SK-N-SH (cell line): ENCODE measurements around the gene LEPR. TPM values are rescaled to one million over a fixed set of nuclear protein-coding genes. Genes with fewer than 3 reads are reported as not detected.

ENCODE experiments used
- CTCF ChIA-PET: fragments of 300-600, 350-600 bp; formaldehyde crosslinking; extraction: SDS; loops from one replicate; lab custom pipeline; 2021; lab: Yijun Ruan, JAX
- POLR2A ChIA-PET: fragments of 350-600 bp; sonication (Branson Sonifier 250); formaldehyde crosslinking; extraction: SDS; loops from one replicate; lab custom pipeline; 2020; ENCODE audit warnings: antibody characterized with exemption, inconsistent platforms; lab: Yijun Ruan, JAX
- DNase-seq: peaks from one replicate; pipeline ENCODE4 v3.0.0; 2012
- H2AFZ ChIP-seq: fragments of 200-600 bp; sonication (generic); 2 replicates; pipeline ENCODE4 v1.8.1; 2016; ENCODE audit warnings: antibody characterized with exemption, mild to moderate bottlenecking, low read depth
- H3F3A ChIP-seq: fragments of 200-600 bp; sonication (generic); replicated peaks from 2 replicates; pipeline ENCODE3; 2016; ENCODE audit warnings: antibody characterized with exemption, mild to moderate bottlenecking; ENCODE audit not compliant: insufficient read depth
- H3K27ac ChIP-seq, 2 experiments: fragments of 200-500 bp in 1 of 2; fragments of 200-600 bp in 1 of 2; sonication (Bioruptor generic) in 1 of 2; sonication (generic), shearing (Covaris generic) in 1 of 2; 2 replicates each; pipeline versions ENCODE4 v1.5.1 to v1.6.1; 2014 to 2016; ENCODE audit warnings: low read depth in 2 of 2, inconsistent platforms in 1 of 2, low read length in 1 of 2, mild to moderate bottlenecking in 1 of 2, mixed read lengths in 1 of 2
- H3K27me3 ChIP-seq: fragments of 200-600 bp; sonication (generic), shearing (Covaris generic); 2 replicates; pipeline ENCODE4 v1.6.1; 2016; ENCODE audit warnings: mixed run types; ENCODE audit not compliant: insufficient read depth
- H3K36me3 ChIP-seq, 2 experiments: fragments of 200-500 bp in 1 of 2; fragments of 200-600 bp in 1 of 2; sonication (Bioruptor generic) in 1 of 2; sonication (generic) in 1 of 2; replicated peaks in 1 of 2; 2 replicates each; pipeline versions ENCODE3 to v1.5.1; 2014 to 2016; ENCODE audit warnings: low read length in 1 of 2, mild to moderate bottlenecking in 1 of 2; ENCODE audit not compliant: insufficient read depth in 2 of 2, control insufficient read depth in 1 of 2
- H3K4me1 ChIP-seq, 2 experiments: fragments of 200-500 bp in 1 of 2; fragments of 200-600 bp in 1 of 2; sonication (Bioruptor generic) in 1 of 2; sonication (generic), shearing (Covaris generic) in 1 of 2; 2 replicates each; pipeline versions ENCODE4 v1.5.1 to v1.6.1; 2014 to 2016; ENCODE audit warnings: low read depth in 1 of 2, low read length in 1 of 2, mixed run types in 1 of 2; ENCODE audit not compliant: insufficient read depth in 2 of 2, control insufficient read depth in 1 of 2
- H3K4me2 ChIP-seq: fragments of 200-600 bp; sonication (generic), shearing (Covaris generic); 2 replicates; pipeline ENCODE4 v1.6.1; 2017; ENCODE audit warnings: mixed run types
- H3K4me3 ChIP-seq, 2 experiments: fragments of 200-500 bp in 1 of 2; fragments of 200-600 bp in 1 of 2; sonication (Bioruptor generic) in 1 of 2; sonication (generic), shearing (Covaris generic) in 1 of 2; 2 replicates each; pipeline versions ENCODE4 v1.5.1 to v1.8.1; 2014 to 2016; ENCODE audit warnings: low read depth in 2 of 2, inconsistent platforms in 1 of 2, low read length in 1 of 2, mild to moderate bottlenecking in 1 of 2, mixed read lengths in 1 of 2, moderate library complexity in 1 of 2
- H3K79me2 ChIP-seq: fragments of 200-600 bp; sonication (generic); 2 replicates; pipeline ENCODE4 v1.8.1; 2017; ENCODE audit warnings: mild to moderate bottlenecking; ENCODE audit not compliant: insufficient read depth
- H3K9ac ChIP-seq: fragments of 200-600 bp; sonication (generic); 2 replicates; pipeline ENCODE4 v1.6.1; 2017; ENCODE audit warnings: mixed run types
- H3K9me2 ChIP-seq: fragments of 200-600 bp; sonication (generic); 2 replicates; pipeline ENCODE4 v1.6.1; 2017; ENCODE audit warnings: mixed run types
- H3K9me3 ChIP-seq: fragments of 200-600 bp; sonication (generic); 2 replicates; pipeline ENCODE4 v1.6.1; 2017; ENCODE audit warnings: mixed run types, mild to moderate bottlenecking, moderate library complexity
- H4K20me1 ChIP-seq: fragments of 200-600 bp; sonication (generic); 2 replicates; pipeline ENCODE4 v1.6.1; 2017; ENCODE audit warnings: mild to moderate bottlenecking, mixed run types; ENCODE audit not compliant: insufficient read depth
- CHD2 ChIP-seq: fragments of 150-350 bp; IDR thresholded peaks from 2 replicates; pipeline ENCODE4 v1.6.1; 2018; ENCODE audit warnings: low read length; ENCODE audit not compliant: partially characterized antibody
- ELF1 ChIP-seq: IDR thresholded peaks from 2 replicates; pipeline ENCODE4 v1.4.0; 2012
- EZH2phosphoT487 ChIP-seq: fragments of 200-600 bp; sonication (generic); IDR thresholded peaks from 2 replicates; pipeline ENCODE4 v1.6.1; 2017; ENCODE audit warnings: low read depth, mixed run types, mild to moderate bottlenecking, antibody characterized with exemption, moderate library complexity, borderline replicate concordance
- FOSL2 ChIP-seq: IDR thresholded peaks from 2 replicates; pipeline ENCODE4 v1.4.0; 2012; ENCODE audit warnings: low read depth, mild to moderate bottlenecking, moderate library complexity, borderline replicate concordance
- FOXM1 ChIP-seq: IDR thresholded peaks from 2 replicates; pipeline ENCODE4 v1.4.0; 2012; ENCODE audit warnings: low read depth, mild to moderate bottlenecking
- GATA2 ChIP-seq: sonication (generic); formaldehyde crosslinking; IDR thresholded peaks from 2 replicates; pipeline ENCODE4 v1.5.0; 2020; ENCODE audit warnings: mild to moderate bottlenecking, missing genetic modification reagents
- JUND ChIP-seq: IDR thresholded peaks from 2 replicates; pipeline ENCODE4 v1.4.0; 2012
- MEF2A ChIP-seq: IDR thresholded peaks from 2 replicates; pipeline ENCODE4 v1.4.0; 2012; ENCODE audit warnings: low read depth, borderline replicate concordance
- MXI1 ChIP-seq: IDR thresholded peaks from 2 replicates; pipeline ENCODE4 v1.6.1; 2012; ENCODE audit warnings: mild to moderate bottlenecking, low read depth, low read length, improper control_type of control experiment
- NRF1 ChIP-seq: IDR thresholded peaks from 2 replicates; pipeline ENCODE4 v1.6.1; 2012; ENCODE audit warnings: low read depth, mild to moderate bottlenecking, low read length
- RAD21 ChIP-seq: IDR thresholded peaks from 2 replicates; pipeline ENCODE4 v1.6.1; 2012; ENCODE audit warnings: mild to moderate bottlenecking, low read length
- RFX5 ChIP-seq: IDR thresholded peaks from 2 replicates; pipeline ENCODE4 v1.6.1; 2012; ENCODE audit warnings: mild to moderate bottlenecking, improper control_type of control experiment, low read length
- SIN3A ChIP-seq: IDR thresholded peaks from 2 replicates; pipeline ENCODE4 v1.6.1; 2012; ENCODE audit warnings: low read depth, mild to moderate bottlenecking, low read length, moderate library complexity, borderline replicate concordance
- TAF1 ChIP-seq: IDR thresholded peaks from 2 replicates; pipeline ENCODE4 v1.6.1; 2012; ENCODE audit warnings: low read depth, mild to moderate bottlenecking, low read length, moderate library complexity, borderline replicate concordance
- WGBS: methylation state at CpG from one replicate; pipeline ENCODE4 v1.1.6; 2017; ENCODE audit warnings: low lambda C conversion rate; 5-methylcytosine and 5-hydroxymethylcytosine counted together
- polyA plus RNA-seq, 3 experiments: library from polyadenylated mRNA; depleted of rRNA; stranded (reverse); fragments of >200 nt; gene quantifications; 2 replicates each; pipeline ENCODE4 v1.2.3, GENCODE V29; 2012
- TF ChIP-seq, protein P1 (sequence below): IDR thresholded peaks from 2 replicates; pipeline ENCODE4 v1.4.0; 2012; ENCODE audit warnings: low read depth
- TF ChIP-seq, protein P2 (sequence below): fragments of 150-350 bp; IDR thresholded peaks from 2 replicates; pipeline ENCODE4 v1.6.1; 2016; ENCODE audit warnings: mild to moderate bottlenecking, low read depth, low read length
- TF ChIP-seq, protein P3 (sequence below): fragments of 200-600 bp; sonication (generic); IDR thresholded peaks from 2 replicates; pipeline ENCODE4 v1.6.1; 2017; ENCODE audit warnings: antibody characterized with exemption, mild to moderate bottlenecking, moderate library complexity

LEPR gene
- polyA plus RNA-seq, 1 of the 3 experiments (the other 2 are of a cell fraction), result 2.3 TPM

DNA sequence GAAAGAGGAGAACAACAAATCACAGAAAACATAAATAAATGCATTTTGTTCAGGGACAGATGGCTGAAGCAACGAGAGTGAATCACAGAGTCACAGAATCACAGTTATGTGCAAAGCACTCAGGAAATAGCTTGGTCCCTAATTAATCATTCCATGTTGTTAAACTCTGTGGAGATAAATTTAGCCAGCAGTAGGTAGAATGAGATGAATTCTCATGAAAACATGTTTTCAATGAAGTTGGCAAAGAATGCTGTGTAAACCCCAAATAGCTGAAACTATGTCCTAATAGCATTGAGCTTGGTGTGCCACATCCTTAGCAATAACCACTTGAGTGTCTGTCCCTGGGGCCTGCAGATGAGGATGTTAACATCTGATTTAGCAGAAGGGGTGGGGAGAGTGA lies 20.4 kb downstream of the LEPR start:
- peaks cover 0 to 3% of the 10 kb centered on the region in 2 experiments for H3K36me3 ChIP-seq
- H3K4me2 ChIP-seq, result no peak overlapping the region
- TF ChIP-seq SIN3A (no peak), EZH2phosphoT487 (no peak), RAD21 (no peak), FOSL2 (no peak), ELF1 (no peak), RFX5 (no peak)
- TF ChIP-seq, protein P1, sequence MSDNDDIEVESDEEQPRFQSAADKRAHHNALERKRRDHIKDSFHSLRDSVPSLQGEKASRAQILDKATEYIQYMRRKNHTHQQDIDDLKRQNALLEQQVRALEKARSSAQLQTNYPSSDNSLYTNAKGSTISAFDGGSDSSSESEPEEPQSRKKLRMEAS, result no peak
- TF ChIP-seq, protein P2, sequence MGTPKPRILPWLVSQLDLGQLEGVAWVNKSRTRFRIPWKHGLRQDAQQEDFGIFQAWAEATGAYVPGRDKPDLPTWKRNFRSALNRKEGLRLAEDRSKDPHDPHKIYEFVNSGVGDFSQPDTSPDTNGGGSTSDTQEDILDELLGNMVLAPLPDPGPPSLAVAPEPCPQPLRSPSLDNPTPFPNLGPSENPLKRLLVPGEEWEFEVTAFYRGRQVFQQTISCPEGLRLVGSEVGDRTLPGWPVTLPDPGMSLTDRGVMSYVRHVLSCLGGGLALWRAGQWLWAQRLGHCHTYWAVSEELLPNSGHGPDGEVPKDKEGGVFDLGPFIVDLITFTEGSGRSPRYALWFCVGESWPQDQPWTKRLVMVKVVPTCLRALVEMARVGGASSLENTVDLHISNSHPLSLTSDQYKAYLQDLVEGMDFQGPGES, result no peak
- TF ChIP-seq, all 33 proteins: peak for 0
- DNase-seq, result no peak
- Histone ChIP-seq H3K9ac (no peak overlapping the region), H3K4me1 (peaks cover 0 to 3% of the 10 kb centered on the region in 2 experiments; a peak in 2 of 4 replicates), H3K27ac (peak overlapping the region in 1 of 2 experiments; percentile 56; a peak in 2 of 4 replicates), H3K9me3 (no peaks in the 10 kb centered on the region), H3K79me2 (no peaks in the 10 kb centered on the region), H3K4me3 (no peak overlapping the region), H3F3A (no peaks in the 10 kb centered on the region), H3K27me3 (no peaks in the 10 kb centered on the region), H3K9me2 (no peaks in the 10 kb centered on the region), H4K20me1 (no peaks in the 10 kb centered on the region), H2AFZ (no peak overlapping the region)
- ChIA-PET POLR2A (no interaction called here), CTCF (interaction anchor here (2.3 to 13.6 kb wide), 2 partner anchors 10 to 245 kb away, joined by 10 to 175 read pairs; no protein-coding TSS in a partner anchor)
- 54% methylated on average over 1 of the region's 1 CpG for WGBS

DNA sequence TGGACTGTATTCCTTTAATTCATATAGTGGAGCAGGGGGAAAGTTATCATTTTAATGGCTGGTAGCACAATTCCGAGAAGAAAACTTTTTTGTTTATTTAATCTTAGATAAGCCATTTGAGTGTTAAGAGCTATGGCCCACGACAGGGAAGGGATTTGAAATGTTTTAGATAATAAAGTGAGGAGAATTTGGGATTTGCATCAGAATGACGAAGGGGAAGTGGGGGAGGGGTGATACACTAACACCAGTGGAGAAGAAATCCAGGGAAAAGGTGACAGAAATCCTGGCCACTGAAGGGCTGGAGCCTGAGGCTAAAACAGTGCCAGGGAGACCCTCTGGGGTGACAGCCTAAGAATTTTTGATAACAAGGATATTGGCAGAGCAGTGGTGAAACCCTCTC lies 21.0 kb downstream of the LEPR start:
- ChIA-PET CTCF (interaction anchor here (2.3 to 13.6 kb wide), 2 partner anchors 10 to 244 kb away, joined by 10 to 175 read pairs; no protein-coding TSS in a partner anchor), POLR2A (no interaction called here)
- 82% methylated on average over 3 of the region's 3 CpGs for WGBS

More for the DNA sequence above, 21.0 kb downstream of the LEPR start:
- Histone ChIP-seq H3K4me1 (peaks cover 0 to 3% of the 10 kb centered on the region in 2 experiments; a peak in 2 of 4 replicates), H3F3A (no peaks in the 10 kb centered on the region), H3K36me3 (peaks cover 0 to 3% of the 10 kb centered on the region in 2 experiments), H2AFZ (no peak overlapping the region), H3K9me2 (no peaks in the 10 kb centered on the region), H3K27me3 (no peaks in the 10 kb centered on the region), H4K20me1 (no peaks in the 10 kb centered on the region), H3K9me3 (no peaks in the 10 kb centered on the region), H3K4me3 (no peak overlapping the region), H3K27ac (peak overlapping the region in 1 of 2 experiments; percentile 56; a peak in 1 of 4 replicates), H3K4me2 (no peak overlapping the region), H3K79me2 (no peaks in the 10 kb centered on the region), H3K9ac (no peak overlapping the region)
- no peak for TF ChIP-seq JUND
- no peak for TF ChIP-seq NRF1
- no peak for TF ChIP-seq FOXM1
- TF ChIP-seq MEF2A, result no peak
- TF ChIP-seq TAF1, result no peak
- TF ChIP-seq, protein P3, sequence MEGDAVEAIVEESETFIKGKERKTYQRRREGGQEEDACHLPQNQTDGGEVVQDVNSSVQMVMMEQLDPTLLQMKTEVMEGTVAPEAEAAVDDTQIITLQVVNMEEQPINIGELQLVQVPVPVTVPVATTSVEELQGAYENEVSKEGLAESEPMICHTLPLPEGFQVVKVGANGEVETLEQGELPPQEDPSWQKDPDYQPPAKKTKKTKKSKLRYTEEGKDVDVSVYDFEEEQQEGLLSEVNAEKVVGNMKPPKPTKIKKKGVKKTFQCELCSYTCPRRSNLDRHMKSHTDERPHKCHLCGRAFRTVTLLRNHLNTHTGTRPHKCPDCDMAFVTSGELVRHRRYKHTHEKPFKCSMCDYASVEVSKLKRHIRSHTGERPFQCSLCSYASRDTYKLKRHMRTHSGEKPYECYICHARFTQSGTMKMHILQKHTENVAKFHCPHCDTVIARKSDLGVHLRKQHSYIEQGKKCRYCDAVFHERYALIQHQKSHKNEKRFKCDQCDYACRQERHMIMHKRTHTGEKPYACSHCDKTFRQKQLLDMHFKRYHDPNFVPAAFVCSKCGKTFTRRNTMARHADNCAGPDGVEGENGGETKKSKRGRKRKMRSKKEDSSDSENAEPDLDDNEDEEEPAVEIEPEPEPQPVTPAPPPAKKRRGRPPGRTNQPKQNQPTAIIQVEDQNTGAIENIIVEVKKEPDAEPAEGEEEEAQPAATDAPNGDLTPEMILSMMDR, result no peak
- no peak for TF ChIP-seq MXI1
- TF ChIP-seq RFX5, result no peak
- TF ChIP-seq GATA2 (CRISPR knock-in tag), result no peak
- no peak for TF ChIP-seq CHD2
- no peak for DNase-seq
